Activated CD4-positive, alpha-beta T cell treated with anti-CD3 and anti-CD28 coated beads, Interleukin-2, amount 50 U/mL, for 16 hours (primary cell): Measurements from ENCODE around the gene TIGD7.

Experiments
- DNase-seq: peaks from one replicate; pipeline ENCODE4 v3.0.0-alpha.2; 2020

The TIGD7 gene, protein sequence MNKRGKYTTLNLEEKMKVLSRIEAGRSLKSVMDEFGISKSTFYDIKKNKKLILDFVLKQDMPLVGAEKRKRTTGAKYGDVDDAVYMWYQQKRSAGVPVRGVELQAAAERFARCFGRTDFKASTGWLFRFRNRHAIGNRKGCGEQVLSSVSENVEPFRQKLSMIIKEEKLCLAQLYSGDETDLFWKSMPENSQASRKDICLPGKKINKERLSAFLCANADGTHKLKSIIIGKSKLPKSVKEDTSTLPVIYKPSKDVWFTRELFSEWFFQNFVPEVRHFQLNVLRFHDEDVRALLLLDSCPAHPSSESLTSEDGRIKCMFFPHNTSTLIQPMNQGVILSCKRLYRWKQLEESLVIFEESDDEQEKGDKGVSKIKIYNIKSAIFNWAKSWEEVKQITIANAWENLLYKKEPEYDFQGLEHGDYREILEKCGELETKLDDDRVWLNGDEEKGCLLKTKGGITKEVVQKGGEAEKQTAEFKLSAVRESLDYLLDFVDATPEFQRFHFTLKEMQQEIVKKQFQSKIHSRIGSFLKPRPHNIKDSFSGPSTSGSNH

DNA sequence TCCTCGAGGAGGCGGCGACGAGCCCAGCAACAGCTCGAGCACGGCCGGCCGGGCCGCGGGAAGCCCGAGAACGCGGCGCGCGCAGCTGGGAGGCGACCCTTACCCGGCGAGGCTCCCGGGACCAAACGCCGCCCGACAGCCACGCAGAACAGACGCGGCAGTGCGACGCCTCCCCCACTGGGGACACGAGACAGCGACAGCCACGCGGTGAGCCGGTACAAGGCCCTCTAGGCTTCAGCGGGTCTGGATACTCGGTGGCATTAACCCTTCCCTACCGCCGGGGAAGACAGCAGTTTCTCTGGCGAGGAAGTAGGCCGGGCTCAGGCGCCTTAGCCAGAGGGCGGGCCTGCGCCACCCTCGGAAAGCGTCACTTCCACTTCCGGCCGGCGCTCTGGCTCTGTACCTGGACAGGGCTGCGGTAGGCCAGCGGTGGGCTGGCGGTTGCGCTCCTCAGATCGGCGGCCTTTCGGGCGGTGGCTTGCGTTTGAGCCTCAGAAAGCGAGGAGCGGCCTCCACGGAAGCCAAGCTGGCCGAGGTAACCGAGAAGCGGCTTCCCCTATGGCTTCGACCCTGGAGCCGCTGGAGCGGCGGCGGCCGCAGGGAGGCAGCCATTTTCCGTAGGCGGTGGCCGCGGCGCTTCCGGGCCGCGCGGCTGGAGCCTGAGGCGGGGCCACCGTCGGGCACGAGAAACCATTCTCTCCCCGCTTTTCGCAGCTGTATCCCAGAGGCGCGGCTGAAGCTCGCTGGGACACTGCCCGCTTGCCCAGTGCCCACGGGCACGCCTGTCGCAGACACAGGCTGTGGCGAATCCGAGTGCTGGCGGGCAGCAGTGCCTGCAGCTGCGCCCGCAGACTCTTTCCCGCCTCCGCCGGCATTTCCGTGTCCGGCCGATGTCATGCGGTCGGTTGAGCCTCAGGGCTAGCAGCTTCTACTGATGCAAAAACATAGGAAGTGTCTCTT is at the start of gene TIGD7, which contains the start of gene ZNF75A:
Gene TIGD7, minus strand, starts transcription at position 322 of the 960 bp plus-strand sequence. CDS start 4,816 bp downstream, outside the sequence.
Gene ZNF75A, plus strand, starts transcription at position 389 of the 960 bp plus-strand sequence. CDS start 2,932 bp downstream, outside the sequence.
- peak; percentile 87 for DNase-seq

DNA sequence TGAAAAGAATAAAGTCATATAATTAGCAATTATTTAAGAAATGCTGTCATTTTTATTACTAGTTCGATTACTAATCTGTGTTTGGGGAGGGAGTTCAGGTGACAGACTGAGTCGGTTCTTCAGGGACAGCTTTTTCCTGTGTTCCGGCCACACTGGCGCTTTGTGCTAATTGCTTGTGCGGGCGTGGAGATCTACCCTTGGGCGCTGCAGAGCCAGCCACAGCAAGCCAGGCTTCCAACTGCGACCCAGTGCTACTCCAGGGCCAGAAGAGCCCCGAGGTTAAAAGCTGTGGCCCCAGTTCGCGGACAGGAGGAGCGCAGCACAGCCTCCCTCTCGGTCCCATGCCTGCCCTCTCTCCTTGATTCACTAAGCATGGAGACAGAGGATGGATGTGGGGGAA is 43.9 kb upstream of the TIGD7 start:
- DNase-seq, result no peak

DNA sequence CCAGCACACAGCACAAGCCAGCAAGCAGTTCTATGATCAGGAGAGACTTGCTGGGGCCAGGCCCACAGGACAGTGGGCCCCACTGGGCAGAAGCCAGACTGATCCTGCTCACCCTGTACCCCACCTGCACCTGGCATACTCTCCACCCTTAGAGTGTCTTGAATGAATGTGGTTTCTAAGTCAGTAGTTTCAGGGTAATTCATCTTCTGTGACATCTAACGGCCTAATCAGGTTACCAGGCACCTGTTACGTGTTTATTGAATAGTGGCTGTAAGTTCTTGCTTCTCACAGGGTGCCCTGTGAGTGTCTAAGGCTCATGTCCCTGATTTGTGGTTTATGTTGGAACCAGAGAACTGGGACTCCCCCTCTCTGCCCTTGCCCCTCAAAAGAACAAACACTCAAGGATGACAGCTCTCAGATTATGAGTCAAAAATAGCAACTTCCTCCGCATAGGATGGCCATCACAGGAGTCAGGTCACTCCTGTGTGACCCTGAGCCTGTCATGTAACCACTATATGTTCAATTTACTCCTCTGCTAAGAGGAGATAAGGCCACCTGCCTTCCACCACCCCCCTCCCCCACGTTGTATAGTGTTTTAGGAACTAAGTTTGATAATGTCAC is 43.4 kb upstream of the TIGD7 start:
- no peak for DNase-seq

DNA sequence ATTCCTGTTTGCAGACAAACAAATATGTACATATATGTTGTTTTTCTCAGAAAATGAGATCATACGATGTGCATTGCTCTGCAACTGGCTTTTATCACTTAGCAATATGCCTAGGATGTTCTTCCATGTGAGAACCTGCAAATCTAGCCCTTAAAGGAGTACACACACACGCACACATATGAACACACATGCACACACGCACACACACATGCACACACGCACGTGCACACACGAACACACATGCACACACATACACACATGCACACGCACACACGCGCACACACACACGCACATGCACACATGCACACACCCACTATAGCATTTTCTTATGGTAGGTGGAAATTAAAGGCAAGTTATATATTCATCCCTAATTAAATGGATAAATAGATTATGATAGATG is 42.4 kb upstream of the TIGD7 start:
- DNase-seq, result no peak

DNA sequence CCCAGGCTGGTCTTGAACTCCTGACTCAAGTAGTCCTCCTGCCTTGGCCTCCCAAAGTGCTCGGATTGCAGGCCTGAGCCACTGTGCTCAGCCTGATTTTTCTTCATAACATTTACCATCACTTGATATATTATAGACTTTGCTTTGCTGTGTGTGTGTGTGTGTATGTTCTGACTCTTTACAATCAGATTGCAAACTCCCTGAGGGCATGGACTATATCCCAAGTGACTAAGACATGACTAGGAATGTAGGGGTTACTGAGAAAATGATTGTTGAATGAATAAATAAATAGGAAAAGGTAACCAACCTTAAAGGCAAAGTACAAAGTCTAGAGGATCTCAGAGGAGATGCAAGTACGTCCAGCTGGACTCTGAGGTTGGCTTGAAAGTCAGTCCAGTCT is 40.8 kb upstream of the TIGD7 start:
- DNase-seq, result no peak

DNA sequence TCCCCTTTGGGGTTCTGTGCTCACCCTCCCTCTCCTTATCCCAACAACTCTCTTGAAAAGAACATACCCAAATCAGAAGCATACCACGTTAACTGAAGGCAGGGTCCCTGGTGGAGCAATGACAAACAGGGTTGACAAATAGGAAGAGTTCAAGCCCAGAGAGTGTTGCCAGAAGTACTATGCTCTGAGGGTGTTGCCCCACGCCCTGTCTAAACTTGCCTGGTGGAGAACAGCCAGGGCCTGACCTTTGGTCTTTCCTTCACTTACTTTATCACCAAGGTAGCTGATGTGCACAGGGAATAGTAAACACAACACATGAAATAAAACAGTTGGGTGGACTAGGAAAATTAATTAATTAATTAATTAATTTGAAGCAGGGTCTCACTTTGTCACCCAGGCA is 23.4 kb upstream of the TIGD7 start:
- DNase-seq, result no peak

DNA sequence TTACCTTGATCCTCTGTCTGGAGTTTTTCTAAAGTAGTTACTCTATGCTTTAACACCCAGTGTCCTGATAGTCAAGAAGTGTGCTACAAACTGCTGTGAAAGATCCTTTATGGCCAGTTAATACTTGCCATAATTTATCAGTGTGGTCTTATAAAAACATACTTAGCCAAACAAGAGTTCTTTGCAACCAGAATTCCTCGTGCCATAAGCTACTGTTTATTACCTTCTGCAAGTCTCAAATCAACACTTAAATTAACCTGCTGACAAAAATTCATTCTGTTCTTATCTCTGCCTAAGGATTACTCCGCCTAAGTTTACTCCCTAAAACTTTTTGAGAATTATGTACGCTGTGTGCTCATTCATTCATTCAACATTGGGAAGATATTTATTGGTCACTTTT is 22.9 kb upstream of the TIGD7 start:
- DNase-seq, result no peak

DNA sequence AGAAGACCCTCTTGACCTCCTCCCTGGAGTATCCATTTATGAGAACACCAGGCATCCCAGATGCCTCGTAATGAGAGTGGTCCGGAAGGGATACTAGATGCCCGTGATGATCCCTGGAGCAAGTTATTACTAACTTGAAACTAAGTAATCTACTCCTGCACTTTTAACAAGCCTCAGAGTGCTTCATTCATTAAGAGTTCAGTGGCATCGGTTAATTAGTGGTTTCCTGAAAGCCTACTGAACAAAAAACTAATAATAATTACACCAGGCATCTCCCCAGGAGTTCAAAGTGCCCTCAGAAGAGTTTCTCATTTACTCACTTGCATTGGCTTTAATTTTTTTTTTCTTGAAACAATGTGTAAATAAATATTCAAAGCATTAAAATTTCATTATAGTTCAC is 22.3 kb upstream of the TIGD7 start:
- no peak for DNase-seq

DNA sequence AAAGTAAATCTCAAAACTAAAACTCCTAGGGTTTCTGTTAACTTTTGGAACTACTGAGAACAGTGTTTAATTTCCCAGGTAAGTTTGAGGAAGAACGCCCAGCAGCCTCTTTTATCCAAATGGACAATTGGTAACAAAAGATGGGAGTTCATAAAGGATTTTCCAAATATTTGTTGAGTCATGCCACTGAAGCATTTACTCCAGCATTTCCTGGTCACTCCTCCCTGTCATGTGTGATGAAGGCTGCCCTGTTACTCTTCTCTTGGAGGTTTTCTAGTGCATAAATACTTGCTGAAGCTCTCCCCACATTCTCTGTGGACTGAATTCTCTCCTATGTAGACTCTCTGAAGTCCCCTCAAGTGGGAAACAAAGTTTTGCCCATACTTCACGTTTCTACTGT is 16.6 kb upstream of the TIGD7 start:
- DNase-seq, result no peak

DNA sequence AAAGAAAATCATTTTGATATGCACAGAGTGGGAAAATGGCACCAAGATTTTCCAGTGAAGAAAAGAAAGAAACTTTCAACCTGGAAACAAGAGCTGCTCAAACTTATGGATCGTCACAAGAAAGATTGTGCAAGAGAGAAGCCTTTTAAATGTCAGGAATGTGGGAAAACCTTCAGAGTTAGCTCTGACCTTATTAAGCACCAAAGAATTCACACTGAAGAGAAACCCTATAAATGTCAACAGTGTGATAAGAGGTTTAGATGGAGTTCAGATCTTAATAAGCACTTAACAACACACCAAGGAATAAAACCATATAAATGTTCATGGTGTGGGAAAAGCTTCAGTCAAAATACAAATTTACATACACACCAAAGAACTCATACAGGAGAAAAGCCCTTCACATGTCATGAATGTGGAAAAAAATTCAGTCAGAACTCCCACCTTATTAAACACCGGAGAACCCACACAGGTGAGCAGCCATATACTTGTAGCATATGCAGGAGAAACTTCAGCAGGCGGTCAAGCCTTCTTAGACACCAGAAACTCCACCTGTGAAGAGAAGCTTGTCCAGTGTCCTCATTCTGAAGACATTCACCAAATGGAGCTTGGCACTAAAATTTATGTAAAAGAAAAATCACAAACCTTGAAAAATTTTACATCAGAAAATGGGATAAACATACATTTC is 12.2 kb upstream of the TIGD7 start:
- DNase-seq, result no peak

DNA sequence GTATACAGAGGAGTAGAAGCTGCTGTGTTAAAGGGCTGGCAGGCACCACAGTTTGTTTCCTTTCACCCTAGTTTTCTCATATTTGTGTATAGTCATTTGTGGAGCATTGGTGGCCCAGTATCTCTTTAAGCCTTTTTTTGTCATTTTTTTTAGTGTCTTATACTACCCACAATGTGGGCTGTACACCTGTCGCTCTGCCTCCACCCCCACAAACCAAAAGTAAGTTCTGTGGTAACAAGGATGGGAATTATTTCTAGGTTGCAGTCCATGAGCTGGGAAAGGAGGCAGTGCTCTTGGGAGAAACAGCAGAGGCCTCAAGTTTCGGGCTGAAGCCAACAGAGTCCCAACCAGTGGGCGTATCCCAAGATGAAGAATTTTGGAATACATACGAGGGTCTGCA is 6.3 kb upstream of the TIGD7 start:
- DNase-seq, result no peak

DNA sequence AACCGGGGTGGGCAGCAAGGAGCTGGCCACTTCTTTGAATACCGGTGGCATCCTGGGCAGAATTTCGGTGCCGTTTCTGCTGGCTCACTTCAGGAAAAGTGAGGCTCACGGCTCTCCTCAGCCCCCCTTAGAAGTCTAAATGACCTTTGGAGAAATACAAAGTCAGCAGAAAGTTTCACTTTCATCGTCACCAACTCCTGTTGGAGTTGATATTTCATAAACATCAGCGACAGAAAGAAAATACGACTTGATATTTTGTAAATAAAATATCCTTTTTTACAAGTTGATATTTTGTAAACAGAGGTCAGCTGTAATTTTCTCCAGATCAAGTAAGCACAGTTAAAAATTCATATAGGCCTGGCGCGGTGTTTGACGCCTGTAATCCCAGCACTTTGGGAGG is 848 bp upstream of the TIGD7 start:
- DNase-seq, result no peak

DNA sequence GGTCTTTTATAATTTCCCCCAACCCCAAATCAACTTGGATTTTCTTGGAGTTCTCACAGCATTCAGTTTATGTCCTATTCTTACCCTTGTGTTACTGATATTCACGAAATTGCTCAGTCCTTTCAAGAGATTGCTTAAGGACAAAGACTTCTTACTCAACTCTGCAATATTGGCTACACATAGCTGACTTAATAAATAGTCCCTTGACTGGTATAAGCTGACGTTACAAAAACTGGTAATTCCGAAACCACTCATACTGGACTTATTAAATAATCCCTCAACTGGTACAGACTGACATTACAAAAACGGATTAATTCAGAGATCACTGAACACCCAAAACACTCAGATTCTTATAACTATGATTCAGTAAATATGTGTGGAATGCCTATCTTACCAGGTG is 860 bp downstream of the TIGD7 start:
- no peak for DNase-seq

DNA sequence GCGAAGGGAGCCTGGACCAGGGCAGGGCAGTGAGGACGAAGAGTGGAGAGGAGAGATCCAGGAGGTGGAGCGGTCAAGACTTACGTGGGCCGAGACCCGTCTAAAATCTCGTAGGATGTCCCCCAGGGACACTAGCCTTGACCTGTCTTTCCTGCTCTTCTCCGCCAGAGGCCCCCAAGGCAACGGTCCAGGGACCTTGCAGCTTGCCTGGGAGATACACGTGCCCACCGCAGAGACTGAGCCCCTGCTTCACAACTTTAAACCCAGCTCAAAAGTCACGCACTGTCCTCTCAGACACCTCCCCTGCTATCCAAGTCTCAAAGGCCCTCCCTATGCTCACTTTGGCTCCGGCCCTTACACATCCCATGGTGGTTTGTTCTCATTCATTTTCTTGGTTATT is 9.4 kb downstream of the TIGD7 start:
- DNase-seq, result no peak

DNA sequence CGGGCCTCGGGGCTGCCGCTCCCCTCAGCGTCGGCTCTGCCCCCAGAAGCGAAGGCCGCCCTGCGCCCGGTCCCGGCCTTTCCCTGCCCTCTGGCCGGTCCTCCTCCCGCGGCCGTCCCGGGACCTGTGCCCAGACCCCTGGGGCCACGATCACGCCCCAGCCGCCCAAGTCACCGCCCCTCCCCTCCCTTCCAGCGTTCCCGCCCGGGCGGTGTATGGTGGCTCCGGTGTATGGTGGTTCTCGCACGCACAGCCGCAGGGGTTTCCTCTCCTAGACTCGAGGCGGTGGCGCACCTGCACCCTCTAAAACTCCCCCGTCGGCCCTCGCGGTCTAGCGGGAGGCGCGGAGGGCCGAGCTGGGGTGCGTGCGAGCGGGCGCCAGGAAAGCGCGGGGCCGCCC is 10.0 kb downstream of the TIGD7 start:
- no peak for DNase-seq

DNA sequence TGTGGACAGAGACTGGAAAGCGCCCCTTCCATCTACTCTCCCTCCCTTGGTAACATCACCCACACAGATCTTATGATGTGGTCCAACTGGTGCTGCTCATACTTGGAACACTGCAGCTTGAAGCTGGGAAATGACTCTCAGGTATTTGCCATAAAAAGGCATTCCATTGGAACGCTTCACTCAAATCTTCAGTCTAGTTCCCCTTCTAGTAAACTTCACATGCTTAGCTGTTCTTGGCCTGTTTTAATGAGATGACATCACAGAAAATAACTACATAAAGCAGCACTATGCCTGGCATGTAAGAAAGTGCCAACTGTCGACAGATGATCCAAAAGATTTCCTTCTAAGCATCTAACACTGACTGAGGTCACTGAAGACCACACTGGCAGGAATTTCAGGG is 12.6 kb downstream of the TIGD7 start:
- no peak for DNase-seq

DNA sequence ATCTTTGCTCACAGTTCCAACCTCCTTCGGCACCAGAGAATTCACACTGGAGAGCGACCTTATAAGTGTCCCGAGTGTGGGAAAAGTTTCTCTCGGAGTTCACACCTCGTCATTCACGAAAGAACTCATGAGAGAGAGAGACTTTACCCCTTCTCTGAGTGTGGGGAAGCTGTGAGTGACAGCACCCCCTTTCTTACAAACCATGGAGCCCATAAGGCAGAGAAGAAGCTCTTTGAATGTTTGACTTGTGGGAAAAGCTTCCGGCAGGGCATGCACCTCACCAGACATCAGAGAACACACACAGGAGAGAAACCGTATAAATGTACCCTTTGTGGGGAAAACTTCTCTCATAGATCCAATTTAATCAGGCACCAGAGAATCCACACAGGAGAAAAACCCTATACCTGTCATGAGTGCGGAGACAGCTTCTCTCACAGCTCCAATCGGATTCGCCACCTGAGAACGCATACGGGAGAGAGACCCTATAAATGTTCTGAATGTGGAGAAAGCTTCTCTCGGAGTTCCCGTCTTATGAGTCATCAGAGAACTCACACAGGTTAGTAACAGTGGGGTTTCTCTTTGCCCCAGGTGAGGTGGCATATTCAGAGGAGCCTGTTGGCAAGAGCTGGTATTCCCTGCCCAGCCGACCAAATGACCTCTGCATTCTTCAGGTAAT is 15.1 kb downstream of the TIGD7 start:
- no peak for DNase-seq

DNA sequence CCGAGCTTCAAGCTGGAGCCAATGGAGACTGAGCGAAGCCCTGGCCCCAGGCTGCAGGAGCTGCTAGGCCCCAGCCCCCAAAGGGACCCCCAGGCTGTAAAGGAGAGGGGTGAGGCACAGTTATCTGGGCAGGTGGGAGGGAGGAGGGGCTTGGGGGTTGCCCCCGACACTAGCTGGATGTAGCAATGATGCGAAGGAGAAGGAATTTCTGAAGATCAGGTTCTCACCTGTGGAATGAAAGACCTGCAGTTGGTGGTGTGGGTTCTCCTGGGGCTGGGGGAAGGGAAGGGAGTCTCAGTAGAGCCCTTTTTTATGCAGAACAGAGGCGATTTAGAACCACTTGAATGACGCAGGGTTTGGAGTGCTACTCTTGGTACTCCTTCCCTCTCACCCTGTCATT is 20.1 kb downstream of the TIGD7 start:
- DNase-seq, result no peak

DNA sequence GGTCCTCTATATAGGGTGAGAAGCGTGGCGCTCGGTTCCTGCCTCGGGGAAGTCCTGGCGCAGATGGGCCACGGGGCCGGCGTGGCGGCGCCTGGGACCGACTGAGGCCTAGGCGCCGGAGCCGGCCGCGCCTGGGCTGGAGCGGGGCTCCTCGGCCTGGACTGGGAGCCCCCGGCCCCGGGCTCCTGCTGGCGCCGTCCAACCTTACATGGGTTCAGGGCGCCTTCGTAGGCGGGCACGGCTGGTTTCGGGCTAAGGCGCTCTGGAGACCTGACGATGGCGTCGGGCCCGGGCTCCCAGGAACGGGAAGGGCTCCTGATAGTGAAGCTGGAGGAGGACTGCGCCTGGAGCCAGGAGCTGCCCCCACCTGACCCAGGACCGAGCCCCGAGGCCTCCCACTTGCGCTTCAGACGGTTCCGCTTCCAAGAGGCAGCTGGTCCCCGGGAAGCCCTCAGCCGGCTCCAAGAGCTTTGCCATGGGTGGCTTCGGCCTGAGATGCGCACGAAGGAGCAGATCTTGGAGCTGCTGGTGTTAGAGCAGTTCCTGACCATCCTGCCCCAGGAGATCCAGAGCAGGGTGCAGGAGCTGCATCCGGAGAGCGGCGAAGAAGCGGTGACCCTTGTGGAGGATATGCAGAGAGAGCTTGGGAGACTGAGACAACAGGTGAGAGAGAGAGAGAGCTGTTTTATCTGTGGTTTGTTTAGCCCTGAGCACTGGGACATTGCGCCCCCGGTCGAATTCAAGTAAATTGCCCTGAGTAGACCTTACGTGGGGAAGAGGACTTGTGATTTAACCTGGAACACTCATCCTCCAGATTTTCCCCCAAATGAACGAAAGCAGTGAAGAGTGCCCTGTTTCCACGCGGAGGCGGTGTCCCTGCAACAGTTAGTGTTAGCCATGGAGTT is 21.4 kb downstream of the TIGD7 start:
- no peak for DNase-seq

DNA sequence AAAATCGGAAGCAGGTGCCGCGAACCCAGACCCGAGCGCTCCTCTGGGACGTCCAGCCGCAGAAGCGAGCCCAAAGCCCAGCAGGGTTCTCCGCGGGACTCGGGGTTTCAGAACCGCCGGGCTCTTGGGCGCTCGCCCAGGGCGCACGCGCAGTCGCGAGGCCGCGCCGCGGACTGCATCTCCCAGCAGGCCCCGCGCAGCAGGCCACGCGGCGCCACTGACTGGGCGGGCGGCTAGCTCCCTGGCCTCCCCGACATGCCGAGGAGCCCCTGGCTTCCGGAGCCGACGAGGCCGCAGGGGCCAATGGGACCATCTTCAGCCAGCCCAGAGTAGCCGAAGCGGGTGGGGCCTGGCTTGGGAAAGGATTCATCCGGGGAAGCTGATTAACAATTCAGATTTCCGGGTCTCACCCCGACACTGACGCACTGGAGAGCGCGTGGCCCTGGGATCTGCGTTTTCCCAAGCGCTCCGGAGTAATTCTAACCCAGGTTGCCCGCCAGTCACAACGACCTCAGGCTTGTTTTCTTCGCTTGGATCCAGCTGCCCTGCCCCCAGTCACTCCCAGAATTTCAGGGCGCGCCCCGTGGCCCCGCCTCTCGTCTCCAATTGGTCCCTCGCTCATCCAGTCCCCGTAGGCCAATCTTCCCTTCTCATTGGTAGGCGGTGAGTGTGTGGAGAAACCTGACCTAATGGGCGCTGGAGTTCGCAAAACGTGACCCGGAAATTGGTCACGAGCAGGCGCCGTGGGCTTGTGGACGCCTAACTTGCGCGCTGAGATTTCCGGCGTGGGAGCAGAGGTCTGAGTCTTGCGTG is 22.3 kb downstream of the TIGD7 start, which contains the start of gene ZNF263:
Gene ZNF263, plus strand, starts transcription at position 762 of the 813 bp plus-strand sequence. CDS start 328 bp downstream, outside the sequence.
- peak; percentile 97 for DNase-seq
